Measurements from ENCODE around the gene CELF6.

Gene CELF6

DNA sequence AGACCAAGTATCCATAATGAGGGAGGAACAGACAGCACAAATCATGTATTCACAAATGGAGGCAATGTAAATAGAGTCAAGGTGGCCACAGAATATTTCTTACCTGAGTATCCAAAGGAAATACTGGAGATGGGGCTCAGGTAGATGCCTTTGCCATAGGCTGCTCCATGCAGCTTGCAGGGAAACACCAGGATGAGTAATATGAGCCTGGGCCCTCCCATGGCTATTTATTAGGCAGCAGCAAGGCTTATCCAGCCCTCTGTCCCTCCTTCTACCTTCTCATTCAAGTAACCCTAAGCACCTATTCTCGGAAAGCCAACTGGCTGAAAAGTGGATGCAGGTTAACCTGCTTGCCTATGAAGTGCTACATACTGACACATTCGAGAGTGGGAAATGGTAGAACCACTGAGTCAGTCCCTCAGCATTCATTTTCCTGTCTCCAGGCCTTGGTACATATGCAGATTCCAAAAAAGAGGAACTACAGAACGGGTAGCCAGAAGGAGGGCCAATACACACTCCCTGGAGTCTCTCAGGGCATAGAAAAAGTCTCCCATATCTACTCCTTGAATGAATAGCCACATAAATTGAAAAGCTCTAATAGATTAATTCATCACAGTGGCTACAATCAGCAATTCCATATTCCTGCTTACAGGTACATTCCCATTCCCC, 70.7 kb downstream of the CELF6 start:
- Histone ChIP-seq H3K9ac (ENCODE audit: low read depth, low read length, poor library complexity) (no peak overlapping the region), H4K91ac (ENCODE audit: low read depth, low read length, poor library complexity) (no peak overlapping the region), H3K36me3 (replicated peaks in 1 of 2; ENCODE audit: control insufficient read depth in 2 of 2, insufficient read depth in 2 of 2, low read length in 2 of 2) (peaks cover 20 to 89% of the 10 kb centered on the region in 2 donors), H2BK120ac (ENCODE audit: low read depth, low read length) (no peak overlapping the region), H3K9me3 (replicated peaks in 1 of 2; ENCODE audit: control insufficient read depth in 2 of 2, insufficient read depth in 1 of 2, low read depth in 1 of 2, low read length in 2 of 2) (no peaks in the 10 kb centered on the region), H3K4ac (ENCODE audit: low read length) (no peak overlapping the region), H2AK5ac (ENCODE audit: low read depth, low read length) (no peak overlapping the region), H3K27me3 (ENCODE audit: control insufficient read depth in 3 of 3, insufficient read depth in 3 of 3, low read depth in 1 of 3, low read length in 3 of 3) (no peaks in the 10 kb centered on the region), H2BK15ac (ENCODE audit: low read length) (no peak overlapping the region), H3K4me1 (ENCODE audit: control insufficient read depth in 2 of 2, insufficient read depth in 1 of 2, low read depth in 1 of 2, low read length in 2 of 2) (no peaks in the 10 kb centered on the region), H3K79me1 (ENCODE audit: low read depth, low read length) (no peaks in the 10 kb centered on the region), H3K4me2 (ENCODE audit: insufficient read depth, low read length, poor library complexity, severe bottlenecking) (no peak overlapping the region), H3K4me3 (ENCODE audit: low read length in 2 of 2) (no peak overlapping the region), H3K23ac (ENCODE audit: low read depth, low read length, poor library complexity) (no peak overlapping the region), H4K8ac (ENCODE audit: low read depth, low read length) (no peak overlapping the region), H2BK12ac (ENCODE audit: low read length) (no peak overlapping the region), H3K14ac (ENCODE audit: low read length) (no peak overlapping the region), H2AFZ (ENCODE audit: low read length) (no peak overlapping the region), H3K18ac (ENCODE audit: low read length) (no peak overlapping the region), H2BK5ac (ENCODE audit: low read length) (no peak overlapping the region), H3K27ac (replicated peaks; ENCODE audit: low read length) (no peak overlapping the region)
- WGBS, 2 donors (ENCODE audit: extremely low coverage in 2 of 2, insufficient read length in 2 of 2, insufficient replicate concordance in 1 of 2): no CpG with 5 or more reads among the region's 3 CpGs
- no peak for DNase-seq (ENCODE audit: low spot score)

DNA sequence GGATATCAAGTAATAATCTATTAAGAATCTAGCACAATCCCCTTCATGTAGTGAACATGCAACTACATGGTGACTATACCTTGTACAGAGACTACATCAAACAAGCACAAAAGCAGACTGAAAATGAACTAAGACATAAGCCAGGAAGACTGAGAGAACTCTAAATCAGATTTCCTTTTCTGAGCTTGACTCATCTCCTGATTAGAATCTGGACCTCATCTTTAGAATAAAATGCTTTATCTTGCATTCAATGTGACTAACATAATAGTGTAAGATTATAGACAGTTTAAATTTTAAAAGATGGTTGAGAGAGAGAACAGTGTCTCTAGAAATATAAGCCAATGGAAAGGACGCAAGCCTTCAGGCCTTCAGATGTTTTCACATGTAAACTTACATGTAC, 71.4 kb downstream of the CELF6 start:
- Histone ChIP-seq H4K8ac (ENCODE audit: low read depth, low read length) (no peak overlapping the region), H3K14ac (ENCODE audit: low read length) (no peak overlapping the region), H3K23ac (ENCODE audit: low read depth, low read length, poor library complexity) (no peak overlapping the region), H3K4me3 (ENCODE audit: low read length in 2 of 2) (no peak overlapping the region), H3K27ac (replicated peaks; ENCODE audit: low read length) (no peak overlapping the region), H2AFZ (ENCODE audit: low read length) (no peak overlapping the region), H2BK12ac (ENCODE audit: low read length) (no peak overlapping the region), H2BK5ac (ENCODE audit: low read length) (no peak overlapping the region), H3K27me3 (ENCODE audit: control insufficient read depth in 3 of 3, insufficient read depth in 3 of 3, low read depth in 1 of 3, low read length in 3 of 3) (no peaks in the 10 kb centered on the region), H3K9ac (ENCODE audit: low read depth, low read length, poor library complexity) (no peak overlapping the region), H3K9me3 (replicated peaks in 1 of 2; ENCODE audit: control insufficient read depth in 2 of 2, insufficient read depth in 1 of 2, low read depth in 1 of 2, low read length in 2 of 2) (no peaks in the 10 kb centered on the region), H4K91ac (ENCODE audit: low read depth, low read length, poor library complexity) (no peak overlapping the region), H3K36me3 (replicated peaks in 1 of 2; ENCODE audit: control insufficient read depth in 2 of 2, insufficient read depth in 2 of 2, low read length in 2 of 2) (peaks cover 20 to 89% of the 10 kb centered on the region in 2 donors), H3K4me2 (ENCODE audit: insufficient read depth, low read length, poor library complexity, severe bottlenecking) (no peak overlapping the region), H2BK120ac (ENCODE audit: low read depth, low read length) (no peak overlapping the region), H3K4ac (ENCODE audit: low read length) (no peak overlapping the region), H3K4me1 (ENCODE audit: control insufficient read depth in 2 of 2, insufficient read depth in 1 of 2, low read depth in 1 of 2, low read length in 2 of 2) (no peaks in the 10 kb centered on the region), H2AK5ac (ENCODE audit: low read depth, low read length) (no peak overlapping the region), H2BK15ac (ENCODE audit: low read length) (no peak overlapping the region), H3K79me1 (ENCODE audit: low read depth, low read length) (no peaks in the 10 kb centered on the region), H3K18ac (ENCODE audit: low read length) (no peak overlapping the region)
- no peak for DNase-seq (ENCODE audit: low spot score)
- WGBS, 2 donors (ENCODE audit: extremely low coverage in 2 of 2, insufficient read length in 2 of 2, insufficient replicate concordance in 1 of 2): no CpG with 5 or more reads among the region's 1 CpG

DNA sequence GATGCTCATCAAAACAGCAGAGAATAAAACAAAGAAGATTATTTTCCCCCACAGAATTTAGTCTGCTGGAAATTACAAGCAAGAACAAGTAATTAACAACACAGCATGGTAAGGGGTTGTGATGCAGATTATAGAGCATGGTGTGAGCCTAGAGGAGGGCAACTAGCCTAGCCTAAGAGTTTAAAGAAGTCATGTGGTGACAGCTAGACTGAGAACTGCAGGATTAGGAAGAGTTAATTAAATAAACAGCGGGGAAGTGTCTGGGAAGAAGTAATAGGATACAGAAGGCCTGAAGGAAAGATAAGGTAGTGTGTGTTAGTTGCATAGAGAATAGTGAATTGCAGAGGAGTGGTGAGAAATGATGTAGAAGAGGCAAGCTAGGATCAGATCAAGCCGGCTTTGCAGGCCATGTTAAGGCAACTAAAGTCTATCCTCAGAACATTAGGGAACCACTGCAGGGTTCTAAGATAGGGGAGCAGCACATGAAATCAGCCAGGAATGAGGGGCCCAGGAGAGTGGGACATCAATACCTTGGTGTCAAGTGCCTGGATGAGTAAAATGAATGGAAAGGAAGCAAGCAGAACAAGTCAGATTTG, 77.1 kb downstream of the CELF6 start:
- no peak overlapping the region for H3K23ac ChIP-seq (ENCODE audit: low read depth, low read length, poor library complexity)
- H4K8ac ChIP-seq (ENCODE audit: low read depth, low read length): no peak overlapping the region
- H3K36me3 ChIP-seq (replicated peaks in 1 of 2; ENCODE audit: control insufficient read depth in 2 of 2, insufficient read depth in 2 of 2, low read length in 2 of 2): peaks cover 13 to 84% of the 10 kb centered on the region in 2 donors
- H3K9ac ChIP-seq (ENCODE audit: low read depth, low read length, poor library complexity): no peak overlapping the region
- H3K27ac ChIP-seq (replicated peaks; ENCODE audit: low read length): no peak overlapping the region
- H3K27me3 ChIP-seq (ENCODE audit: control insufficient read depth in 3 of 3, insufficient read depth in 3 of 3, low read depth in 1 of 3, low read length in 3 of 3): no peaks in the 10 kb centered on the region
- no peak overlapping the region for H3K18ac ChIP-seq (ENCODE audit: low read length)
- no peak overlapping the region for H4K91ac ChIP-seq (ENCODE audit: low read depth, low read length, poor library complexity)
- no peak overlapping the region for H2AK5ac ChIP-seq (ENCODE audit: low read depth, low read length)
- no peak for DNase-seq (ENCODE audit: low spot score)
- H2BK120ac ChIP-seq (ENCODE audit: low read depth, low read length): no peak overlapping the region
- no peak overlapping the region for H3K4me2 ChIP-seq (ENCODE audit: insufficient read depth, low read length, poor library complexity, severe bottlenecking)
- H2BK12ac ChIP-seq (ENCODE audit: low read length): no peak overlapping the region
- H3K4ac ChIP-seq (ENCODE audit: low read length): no peak overlapping the region
- no peak overlapping the region for H2AFZ ChIP-seq (ENCODE audit: low read length)
- H3K4me3 ChIP-seq (ENCODE audit: low read length in 2 of 2): no peak overlapping the region
- H2BK5ac ChIP-seq (ENCODE audit: low read length): no peak overlapping the region
- no peaks in the 10 kb centered on the region for H3K79me1 ChIP-seq (ENCODE audit: low read depth, low read length)
- H3K9me3 ChIP-seq (replicated peaks in 1 of 2; ENCODE audit: control insufficient read depth in 2 of 2, insufficient read depth in 1 of 2, low read depth in 1 of 2, low read length in 2 of 2): no peaks in the 10 kb centered on the region
- peaks cover 0 to 3% of the 10 kb centered on the region in 2 donors for H3K4me1 ChIP-seq (ENCODE audit: control insufficient read depth in 2 of 2, insufficient read depth in 1 of 2, low read depth in 1 of 2, low read length in 2 of 2)
- no CpG with 5 or more reads among the region's 2 CpGs for WGBS, 2 donors (ENCODE audit: extremely low coverage in 2 of 2, insufficient read length in 2 of 2, insufficient replicate concordance in 1 of 2)
- no peak overlapping the region for H3K14ac ChIP-seq (ENCODE audit: low read length)
- H2BK15ac ChIP-seq (ENCODE audit: low read length): no peak overlapping the region

DNA sequence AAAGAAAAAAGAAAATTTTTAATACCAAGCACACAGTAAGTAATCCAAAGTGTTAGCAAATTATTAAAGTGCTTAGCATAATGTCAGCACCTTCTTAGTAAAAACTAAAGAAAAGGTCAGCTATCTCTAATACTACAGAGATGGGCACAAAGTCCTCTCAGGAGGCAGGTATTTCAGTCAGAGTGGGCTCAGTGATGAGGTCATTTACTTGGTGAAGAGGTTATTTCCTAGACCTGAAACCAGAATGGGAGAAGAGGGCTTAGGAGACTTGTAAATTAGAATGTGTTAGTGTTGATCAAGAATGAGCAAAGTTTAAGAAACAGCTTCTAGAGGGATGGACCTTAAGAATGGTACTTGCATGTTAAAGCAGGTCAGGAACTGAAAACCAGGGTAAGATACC, 80.3 kb downstream of the CELF6 start:
- Histone ChIP-seq H3K27ac (replicated peaks; ENCODE audit: low read length) (no peak overlapping the region), H3K4me2 (ENCODE audit: insufficient read depth, low read length, poor library complexity, severe bottlenecking) (no peak overlapping the region)

More for the DNA sequence above, 80.3 kb downstream of the CELF6 start:
- Histone ChIP-seq H2BK120ac (ENCODE audit: low read depth, low read length) (no peak overlapping the region), H3K18ac (ENCODE audit: low read length) (no peak overlapping the region), H3K4me3 (ENCODE audit: low read length in 2 of 2) (no peak overlapping the region), H3K9ac (ENCODE audit: low read depth, low read length, poor library complexity) (no peak overlapping the region), H3K14ac (ENCODE audit: low read length) (no peak overlapping the region), H2AK5ac (ENCODE audit: low read depth, low read length) (no peak overlapping the region), H3K9me3 (replicated peaks in 1 of 2; ENCODE audit: control insufficient read depth in 2 of 2, insufficient read depth in 1 of 2, low read depth in 1 of 2, low read length in 2 of 2) (no peaks in the 10 kb centered on the region), H3K79me1 (ENCODE audit: low read depth, low read length) (no peaks in the 10 kb centered on the region), H2AFZ (ENCODE audit: low read length) (no peak overlapping the region), H3K4me1 (ENCODE audit: control insufficient read depth in 2 of 2, insufficient read depth in 1 of 2, low read depth in 1 of 2, low read length in 2 of 2) (peaks cover 0 to 9% of the 10 kb centered on the region in 2 donors), H4K91ac (ENCODE audit: low read depth, low read length, poor library complexity) (no peak overlapping the region), H3K23ac (ENCODE audit: low read depth, low read length, poor library complexity) (no peak overlapping the region), H3K36me3 (replicated peaks in 1 of 2; ENCODE audit: control insufficient read depth in 2 of 2, insufficient read depth in 2 of 2, low read length in 2 of 2) (peaks cover 13 to 60% of the 10 kb centered on the region in 2 donors), H4K8ac (ENCODE audit: low read depth, low read length) (no peak overlapping the region), H2BK5ac (ENCODE audit: low read length) (no peak overlapping the region), H2BK15ac (ENCODE audit: low read length) (no peak overlapping the region), H3K4ac (ENCODE audit: low read length) (no peak overlapping the region), H2BK12ac (ENCODE audit: low read length) (no peak overlapping the region), H3K27me3 (ENCODE audit: control insufficient read depth in 3 of 3, insufficient read depth in 3 of 3, low read depth in 1 of 3, low read length in 3 of 3) (no peaks in the 10 kb centered on the region)
- no peak for DNase-seq (ENCODE audit: low spot score)
